Ishikawa (cell line): Measurements from ENCODE around the gene AP1B1.

Experiments
- CEBPB ChIP-seq: IDR thresholded peaks from 2 replicates; pipeline ENCODE4 v1.6.1; 2012
- CREB1 ChIP-seq: IDR thresholded peaks from 2 replicates; pipeline ENCODE4 v1.6.1; 2012; ENCODE audit warnings: low read depth
- EGR1 ChIP-seq: IDR thresholded peaks from 2 replicates; pipeline ENCODE4 v1.6.1; 2012
- EP300 ChIP-seq: IDR thresholded peaks from 2 replicates; pipeline ENCODE4 v1.6.1; 2012; ENCODE audit warnings: borderline replicate concordance
- FOXM1 ChIP-seq: IDR thresholded peaks from 2 replicates; pipeline ENCODE4 v1.6.1; 2012; ENCODE audit warnings: low read depth, borderline replicate concordance
- MAX ChIP-seq: IDR thresholded peaks from 2 replicates; pipeline ENCODE4 v1.6.1; 2012
- NFIC ChIP-seq: IDR thresholded peaks from 2 replicates; pipeline ENCODE4 v1.6.1; 2012
- RAD21 ChIP-seq: IDR thresholded peaks from 2 replicates; pipeline ENCODE4 v1.6.1; 2012; ENCODE audit warnings: low read depth
- REST ChIP-seq: IDR thresholded peaks from 2 replicates; pipeline ENCODE4 v1.6.1; 2012; ENCODE audit warnings: low read depth, mild to moderate bottlenecking
- TAF1 ChIP-seq: IDR thresholded peaks from 2 replicates; pipeline ENCODE4 v1.6.1; 2012; ENCODE audit warnings: low read depth, mild to moderate bottlenecking
- TCF12 ChIP-seq: IDR thresholded peaks from 2 replicates; pipeline ENCODE4 v1.6.1; 2012; ENCODE audit warnings: low read depth
- TEAD4 ChIP-seq: IDR thresholded peaks from 2 replicates; pipeline ENCODE4 v1.6.1; 2012
- USF1 ChIP-seq: IDR thresholded peaks from 2 replicates; pipeline ENCODE4 v1.6.1; 2012
- YY1 ChIP-seq: IDR thresholded peaks from 2 replicates; pipeline ENCODE4 v1.6.1; 2012; ENCODE audit warnings: low read depth
- ZBTB7A ChIP-seq: IDR thresholded peaks from 2 replicates; pipeline ENCODE4 v1.6.1; 2012; ENCODE audit warnings: low read depth

The AP1B1 gene

GRCh38 chr22:29412772-29413171 lies 24.4 kb upstream of the AP1B1 start:
- peak; percentile 40 for TF ChIP-seq RAD21

- TF ChIP-seq RAD21 (no peak), EP300 (no peak), TAF1 (no peak), REST (no peak), NFIC (no peak), FOXM1 (no peak), CREB1 (no peak)
Measured at GRCh38 chr22:29408940-29409339, 20.6 kb upstream of the AP1B1 start.

- TF ChIP-seq TCF12 (no peak), RAD21 (no peak), EP300 (no peak), CEBPB (no peak), CREB1 (no peak), NFIC (no peak), MAX (no peak), ZBTB7A (no peak), EGR1 (no peak), REST (no peak), TEAD4 (no peak), USF1 (no peak)
Measured at GRCh38 chr22:29400576-29400975, 12.2 kb upstream of the AP1B1 start.

- TF ChIP-seq TCF12 = no peak
- TF ChIP-seq EP300 = no peak
- TF ChIP-seq RAD21 = no peak
- no peak for TF ChIP-seq TAF1
- no peak for TF ChIP-seq USF1
Measured at GRCh38 chr22:29397791-29398190, 9.4 kb upstream of the AP1B1 start.

- TF ChIP-seq CREB1 (no peak), TAF1 (no peak)
Measured at GRCh38 chr22:29396126-29396525, 7.8 kb upstream of the AP1B1 start.

- TF ChIP-seq RAD21 = peak; percentile 97
- no peak for TF ChIP-seq EP300
Measured at GRCh38 chr22:29394931-29395581, 6.7 kb upstream of the AP1B1 start.

GRCh38 chr22:29393019-29393608 lies 4.7 kb upstream of the AP1B1 start:
- TF ChIP-seq USF1 (no peak), CREB1 (no peak), TEAD4 (no peak), FOXM1 (no peak), EGR1 (no peak), YY1 (no peak), REST (no peak), ZBTB7A (no peak)
